HG03097 (cell line): ENCODE data around the gene NFIB.

Experiments used
- ATAC-seq: cut with Tn5 transposase; IDR thresholded peaks from one replicate; pipeline ENCODE4 v1.9.1; 2021; ENCODE audit not compliant: unreplicated experiment, low FRiP score

Gene NFIB

DNA sequence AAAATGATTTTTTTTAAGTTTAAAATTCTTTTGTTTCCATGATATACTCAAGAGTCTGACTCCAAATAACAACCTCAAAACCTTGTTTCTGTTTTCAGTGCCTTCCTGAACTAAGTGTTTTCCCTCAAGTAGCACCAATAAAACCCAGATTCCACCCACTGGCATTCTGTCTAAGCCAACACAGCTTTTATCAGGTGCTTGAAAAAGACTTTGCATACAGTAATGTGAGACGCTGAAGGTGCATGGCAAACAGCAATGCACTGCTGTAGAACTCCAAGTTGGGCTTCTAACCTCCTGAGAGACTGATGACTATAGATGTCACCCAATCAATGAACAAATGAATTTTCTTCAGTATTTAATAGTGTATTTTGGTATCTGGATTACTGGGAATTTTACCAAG is 95.7 kb downstream of the NFIB start:
- ATAC-seq, result no peak

- ATAC-seq, result no peak
Observed at GRCh38 chr9:14216612-14217194, 97.2 kb downstream of the NFIB start.

- ATAC-seq, result no peak
Observed at GRCh38 chr9:14215614-14216013, 98.3 kb downstream of the NFIB start.

DNA sequence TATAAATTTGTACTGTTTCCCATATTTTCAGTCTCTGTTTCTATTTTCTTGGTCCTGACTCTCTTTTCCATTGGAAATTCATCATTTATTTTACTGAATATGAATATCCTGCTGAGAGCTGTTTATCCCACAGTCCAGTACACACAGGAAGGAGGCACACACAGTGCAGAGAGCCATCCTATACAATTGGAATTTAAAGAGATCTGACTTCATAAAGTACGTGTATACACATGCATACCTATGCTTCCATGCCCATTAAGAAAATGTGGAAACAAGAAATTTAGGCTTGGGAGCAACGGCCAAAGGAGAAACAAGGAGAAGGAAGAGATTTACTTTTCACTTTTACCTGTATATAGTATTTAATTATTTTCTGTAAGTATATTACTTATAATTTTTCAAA is 99.2 kb downstream of the NFIB start:
- no peak for ATAC-seq

- ATAC-seq, result no peak
Observed at GRCh38 chr9:14214065-14214684, 99.8 kb downstream of the NFIB start.

DNA sequence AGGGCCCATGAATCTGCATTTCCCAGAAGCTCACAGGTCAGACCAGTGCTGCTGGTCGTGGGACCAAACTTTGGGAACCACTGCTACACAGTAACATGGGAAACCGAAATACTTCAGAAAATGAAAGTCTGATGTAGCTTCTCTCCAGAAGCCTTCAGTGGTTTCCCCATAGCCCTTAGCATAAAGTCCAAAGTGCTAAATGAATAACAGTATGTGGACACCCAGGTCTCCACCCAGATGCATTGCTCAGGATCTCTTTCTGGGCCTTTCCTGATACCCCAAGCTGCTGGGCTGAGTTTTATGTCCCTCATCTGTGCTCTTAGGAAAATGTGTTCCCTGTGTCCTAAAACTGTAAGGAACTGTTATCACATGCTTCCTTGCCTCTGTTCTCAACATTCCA is 100.4 kb downstream of the NFIB start:
- no peak for ATAC-seq

- no peak for ATAC-seq
Observed at GRCh38 chr9:14212697-14213420, 101.1 kb downstream of the NFIB start.

GRCh38 chr9:14212077-14212476 is 101.9 kb downstream of the NFIB start:
- no peak for ATAC-seq

DNA sequence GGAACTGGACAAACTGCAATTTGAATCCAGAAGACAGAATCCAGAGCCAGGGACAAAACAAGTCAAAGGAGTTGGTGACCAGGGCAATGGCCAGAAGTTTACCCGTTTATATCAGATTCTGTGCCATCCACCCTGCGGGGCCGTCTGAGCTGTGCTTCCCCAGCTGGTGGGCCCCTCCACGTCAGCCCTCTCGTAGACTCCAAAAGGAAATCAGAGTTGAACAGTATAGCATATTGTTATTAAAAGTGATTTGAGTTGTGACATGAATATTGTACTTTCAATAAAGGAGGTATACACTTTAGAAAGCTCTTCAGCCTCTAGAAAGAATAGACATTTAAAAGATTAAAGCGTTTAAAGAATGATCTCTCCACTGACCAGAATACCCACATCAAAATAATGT is 102.4 kb downstream of the NFIB start:
- no peak for ATAC-seq

- ATAC-seq, result no peak
Observed at GRCh38 chr9:14210428-14210827, 103.5 kb downstream of the NFIB start.

GRCh38 chr9:14209399-14210345 is 104.3 kb downstream of the NFIB start:
- no peak for ATAC-seq

- no peak for ATAC-seq
Observed at GRCh38 chr9:14207352-14207995, 106.5 kb downstream of the NFIB start.

DNA sequence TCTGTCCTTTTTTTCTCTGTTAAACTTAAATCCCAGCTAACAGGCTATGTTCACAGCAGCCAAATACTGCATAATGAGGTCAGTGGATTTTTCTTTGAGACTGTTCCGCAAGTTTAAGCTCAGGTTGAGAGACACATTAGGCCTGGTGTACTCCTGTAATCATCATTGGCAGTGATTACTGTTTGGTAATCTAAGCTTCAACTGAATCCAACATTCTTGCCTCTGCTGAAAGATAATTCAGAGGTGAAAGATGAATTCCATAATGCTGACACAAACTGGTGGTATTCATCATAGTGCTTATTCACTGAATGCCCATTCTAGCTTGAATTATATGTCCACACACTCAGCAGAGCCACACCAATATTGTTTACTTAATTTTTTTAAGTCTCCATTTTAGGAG is 108.5 kb downstream of the NFIB start:
- no peak for ATAC-seq

- no peak for ATAC-seq
Observed at GRCh38 chr9:14203356-14204056, 110.4 kb downstream of the NFIB start.

DNA sequence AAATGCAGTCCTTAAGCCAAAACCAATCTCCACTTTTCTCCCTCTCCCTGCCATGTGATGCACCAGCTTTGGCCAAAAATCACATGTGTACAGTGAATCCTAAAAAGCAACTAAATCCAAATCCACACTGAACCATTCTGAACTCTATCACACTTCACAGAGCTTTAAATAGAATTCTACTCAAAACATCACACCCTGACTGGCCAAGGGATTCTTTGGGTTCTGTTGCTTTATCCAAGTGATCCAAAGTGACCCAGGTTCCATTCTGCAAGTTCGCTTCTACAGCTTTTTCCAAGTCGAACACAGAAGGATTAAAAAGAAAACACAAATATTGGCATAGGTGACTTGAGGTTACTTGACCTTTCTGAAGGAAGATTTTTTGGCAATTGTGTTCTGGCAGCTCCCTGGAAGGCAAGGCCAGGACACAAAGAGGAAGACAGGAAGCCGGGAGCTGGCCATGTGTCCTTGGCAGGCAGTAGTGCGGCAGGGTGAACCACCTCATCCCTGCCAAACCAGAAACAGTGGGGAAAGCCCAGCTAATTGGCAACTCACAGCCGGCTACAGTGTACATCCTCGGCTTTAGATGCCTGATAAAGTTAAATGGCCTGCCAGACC is 115.0 kb downstream of the NFIB start:
- no peak for ATAC-seq

DNA sequence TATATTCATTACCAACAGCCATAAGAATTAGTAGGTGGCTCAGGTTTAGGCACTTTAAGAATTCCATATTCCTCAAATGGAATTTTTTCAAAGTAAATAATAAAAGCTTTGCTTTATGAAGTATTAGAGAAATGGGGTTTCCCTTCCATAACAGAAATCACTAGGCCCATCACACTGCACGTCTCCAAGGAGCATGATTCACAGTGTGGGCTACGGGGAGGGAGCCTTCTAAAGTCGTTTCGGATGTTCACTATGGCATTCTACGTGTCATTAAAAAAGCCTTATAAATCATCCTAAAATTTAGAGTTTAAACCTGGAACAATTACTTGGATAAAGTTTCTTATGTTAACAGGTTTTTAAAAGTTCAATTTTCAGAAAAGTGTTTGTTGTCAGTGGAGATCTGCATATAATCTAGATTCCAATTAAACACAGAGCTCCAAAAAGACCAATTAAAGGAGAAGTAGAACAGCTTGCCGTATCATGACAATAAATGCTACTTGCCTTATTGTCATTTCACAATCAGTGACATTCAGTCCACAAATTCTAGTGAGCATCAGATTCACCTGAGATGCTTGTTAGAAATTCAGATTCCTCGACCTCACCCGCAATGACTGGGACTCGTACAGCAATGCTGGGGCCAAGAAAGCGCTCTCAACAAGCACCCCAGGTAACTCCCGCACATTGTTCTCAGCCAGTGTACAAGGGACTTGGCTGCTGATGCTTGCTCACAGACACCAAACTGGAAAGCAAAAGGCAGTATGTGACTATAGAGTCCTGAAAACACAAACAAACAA is 115.7 kb downstream of the NFIB start:
- ATAC-seq, result no peak

DNA sequence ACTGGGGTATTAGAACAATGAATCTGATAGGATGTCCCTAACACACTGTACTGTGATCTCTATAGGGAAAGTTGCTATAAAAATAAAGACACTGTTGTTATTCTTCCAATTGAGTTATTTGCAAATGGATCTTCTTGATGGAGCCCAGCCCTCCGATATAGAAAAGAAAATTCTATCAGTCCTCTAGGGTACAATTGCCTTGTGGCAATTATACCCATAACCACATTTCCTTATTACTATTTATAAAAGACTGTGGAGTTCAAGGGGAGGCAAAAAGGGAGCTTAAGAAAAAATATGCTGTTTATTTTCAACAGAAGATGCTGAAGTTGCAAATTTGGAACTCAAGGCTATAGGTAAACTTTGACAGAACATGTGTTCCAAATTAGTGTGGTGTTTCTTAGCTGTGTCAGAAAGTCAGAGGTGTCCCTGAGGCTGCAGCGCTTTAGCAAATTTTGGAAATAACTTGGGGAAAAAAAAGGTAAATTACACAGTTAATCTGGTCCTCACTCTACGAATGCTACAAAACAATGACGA is 116.5 kb downstream of the NFIB start:
- ATAC-seq, result no peak

DNA sequence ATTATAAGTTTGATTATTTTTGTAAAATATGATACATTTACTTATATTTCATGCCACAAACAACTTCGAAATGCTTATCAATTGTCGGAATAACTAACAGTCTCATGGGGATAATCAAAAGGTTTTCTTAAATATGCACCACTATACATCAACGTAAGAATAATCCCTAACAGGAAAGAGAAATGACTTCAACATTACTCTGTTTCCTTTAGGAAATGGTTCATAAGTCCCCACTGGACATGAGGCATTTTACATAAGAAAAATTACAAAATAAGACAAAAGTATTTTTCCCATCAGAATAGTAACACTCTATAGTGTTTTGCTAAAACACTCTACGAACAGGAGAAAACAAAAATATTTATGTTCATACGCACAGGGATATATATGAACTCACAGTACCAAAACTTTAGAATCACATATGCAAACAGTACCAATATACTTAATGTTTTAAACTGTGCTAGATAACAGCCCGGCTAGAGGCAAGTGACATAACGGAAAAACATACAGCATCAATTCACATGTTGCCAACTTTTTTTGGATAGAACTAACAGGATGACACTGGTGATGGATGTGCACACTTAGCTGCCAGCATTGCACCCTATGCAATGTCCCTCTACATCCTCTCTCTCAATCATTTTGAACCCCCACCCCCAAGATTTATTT is 120.5 kb downstream of the NFIB start:
- no peak for ATAC-seq
